Stimulated activated CD8-positive, alpha-beta memory T cell treated with anti-CD3 and anti-CD28 coated beads, Interleukin-2, amount 100 ng/mL, for 1 hour (primary cell): ENCODE measurements around the gene TJP3.
A peak's percentile ranks its signal among the peaks of the same experiment; 100 is the strongest.
"Not testable (repeated sequence)": the region's sequence is repeated elsewhere in the genome, so short reads cannot be mapped to it uniquely, and the experiment has no call there.

Experiments used
- DNase-seq, 2 donors: peaks; one replicate each; pipeline ENCODE4 v3.0.0-alpha.2; 2020; ENCODE audit warnings: low read depth in 2 of 2

TJP3 gene

GRCh38 chr19:3708207-3708931, at the start of gene TJP3:
Gene TJP3 (plus strand): TSS chr19:3708384. CDS start chr19:3728433, 20,049 bp downstream.
- DNase-seq: no peak

GRCh38 chr19:3658870-3659745, 49.1 kb upstream of the TJP3 start:
- no peak for DNase-seq

GRCh38 chr19:3659746-3660112, 48.5 kb upstream of the TJP3 start:
- no peak for DNase-seq

GRCh38 chr19:3660493-3661219, 47.5 kb upstream of the TJP3 start:
- DNase-seq: no peak

GRCh38 chr19:3661284-3662238, 46.6 kb upstream of the TJP3 start:
- DNase-seq: no peak

GRCh38 chr19:3663838-3664237, 44.3 kb upstream of the TJP3 start:
- DNase-seq: no peak

- DNase-seq: no peak
These were observed 43.1 kb upstream of the TJP3 start for GRCh38 chr19:3664879-3665642.

- DNase-seq: peak; percentile 58 to 64
These were observed 42.3 kb upstream of the TJP3 start for GRCh38 chr19:3665681-3666544.

- DNase-seq: not testable (repeated sequence)
These were observed 41.7 kb upstream of the TJP3 start for GRCh38 chr19:3666545-3666856.

GRCh38 chr19:3667037-3667638, 41.0 kb upstream of the TJP3 start:
- DNase-seq: no peak

GRCh38 chr19:3667766-3668165, 40.4 kb upstream of the TJP3 start:
- no peak for DNase-seq

- no peak for DNase-seq
These were observed 39.7 kb upstream of the TJP3 start for GRCh38 chr19:3668331-3669081.

GRCh38 chr19:3669082-3669946, 38.9 kb upstream of the TJP3 start:
- no peak for DNase-seq

GRCh38 chr19:3669947-3670795, 38.0 kb upstream of the TJP3 start:
- DNase-seq: no peak

- no peak for DNase-seq
These were observed 37.1 kb upstream of the TJP3 start for GRCh38 chr19:3670796-3671679.
